GM18909 (cell line): ENCODE results near the gene GASK1B.

Source experiments
- ATAC-seq: cut with Tn5 transposase; IDR thresholded peaks from one replicate; pipeline ENCODE4 v1.9.1; 2021; ENCODE audit warnings: mild to moderate bottlenecking; ENCODE audit not compliant: unreplicated experiment, poor library complexity

GASK1B gene

DNA sequence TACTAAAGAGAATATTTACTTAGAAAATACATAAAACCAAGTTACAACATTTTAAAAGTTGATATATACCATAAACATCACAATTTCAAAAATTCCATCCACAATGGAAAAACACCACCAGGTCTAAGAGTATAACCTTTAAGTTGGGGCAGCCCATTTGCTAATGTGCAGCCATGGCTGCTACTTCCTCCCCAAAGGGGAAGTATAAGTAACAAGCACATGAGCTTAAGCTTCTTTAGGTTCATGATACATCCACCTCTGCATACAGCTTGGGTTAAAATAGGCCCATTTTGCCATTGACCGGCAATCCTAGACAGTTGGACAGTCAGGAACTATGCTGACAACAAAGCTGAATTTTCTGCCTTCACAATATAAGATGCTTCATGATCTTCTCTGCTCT, 16.6 kb upstream of the GASK1B start:
- no peak for ATAC-seq

DNA sequence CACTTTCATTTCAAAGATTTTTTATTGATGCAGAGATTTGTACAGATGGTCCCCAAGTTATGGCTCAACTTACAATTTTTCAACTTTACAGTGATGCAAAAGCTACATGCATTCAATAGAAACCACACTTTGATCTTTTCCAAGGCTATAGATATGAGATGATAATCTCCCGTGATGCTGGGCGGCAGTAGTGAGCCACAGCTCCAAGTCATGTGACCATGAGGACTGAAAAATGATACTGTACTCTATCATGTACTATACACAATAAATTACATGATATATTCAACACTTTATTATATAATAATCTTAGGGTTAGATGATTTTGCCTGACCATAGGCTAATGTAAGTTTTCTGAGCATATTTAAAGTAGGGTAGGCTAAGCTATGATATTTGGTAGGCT, 14.0 kb upstream of the GASK1B start:
- no peak for ATAC-seq

DNA sequence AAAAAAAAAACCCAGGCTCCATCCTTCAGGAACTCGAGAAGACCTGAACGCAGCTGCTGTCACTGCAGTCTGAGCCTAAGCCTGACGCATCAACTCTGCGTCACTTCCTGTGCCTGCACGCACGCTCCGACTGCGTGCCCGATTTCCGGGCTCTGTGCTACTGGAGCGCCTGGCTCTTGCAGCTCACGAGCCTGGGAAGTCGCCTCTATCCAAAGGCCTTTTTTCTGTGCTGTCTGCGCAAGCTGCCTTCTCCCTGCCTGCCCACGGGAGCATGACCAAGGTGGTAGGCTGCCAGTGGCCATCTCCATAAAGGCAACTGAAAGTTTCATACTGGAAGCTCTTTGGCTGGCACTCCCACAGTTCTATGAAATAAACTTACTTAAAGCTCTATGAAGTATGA, 9.9 kb upstream of the GASK1B start:
- ATAC-seq = no peak

DNA sequence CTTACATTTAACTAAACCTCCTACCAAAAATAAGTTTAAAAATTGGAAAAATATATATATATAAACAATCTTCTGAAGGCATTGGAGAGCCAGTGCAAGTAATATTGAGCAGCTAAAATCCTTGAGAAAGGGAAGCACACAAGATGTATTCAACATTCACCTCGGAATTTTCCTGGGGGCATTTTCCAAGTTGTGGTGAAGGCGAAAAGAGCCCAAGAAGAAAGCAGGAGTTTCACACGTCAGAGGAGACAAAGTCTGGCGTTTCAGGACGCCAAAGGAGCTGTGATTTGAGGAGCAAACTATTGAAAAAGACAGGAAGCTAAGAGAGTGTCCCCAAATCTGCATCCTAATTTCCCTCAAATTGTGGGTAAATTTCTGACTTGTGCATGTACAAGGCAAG, 9.1 kb upstream of the GASK1B start:
- ATAC-seq = no peak

DNA sequence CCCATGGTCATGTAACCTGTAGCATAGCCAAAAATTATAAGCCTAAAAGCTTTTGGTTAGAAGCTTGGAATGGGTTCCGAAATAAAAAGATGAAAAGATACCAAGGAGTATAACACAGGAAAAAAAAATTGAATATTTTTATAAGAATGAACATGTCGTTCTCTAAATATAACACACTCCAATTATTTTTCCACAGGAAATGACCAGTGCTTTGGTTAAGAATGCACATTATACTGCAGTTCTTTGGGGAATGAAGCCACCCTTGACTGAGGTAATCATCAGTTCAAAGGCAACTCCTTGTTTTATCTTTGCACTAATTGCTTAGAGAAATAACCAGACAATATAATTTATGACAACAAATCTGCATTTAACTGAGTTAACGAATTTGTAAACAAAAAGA, 6.6 kb upstream of the GASK1B start:
- no peak for ATAC-seq

DNA sequence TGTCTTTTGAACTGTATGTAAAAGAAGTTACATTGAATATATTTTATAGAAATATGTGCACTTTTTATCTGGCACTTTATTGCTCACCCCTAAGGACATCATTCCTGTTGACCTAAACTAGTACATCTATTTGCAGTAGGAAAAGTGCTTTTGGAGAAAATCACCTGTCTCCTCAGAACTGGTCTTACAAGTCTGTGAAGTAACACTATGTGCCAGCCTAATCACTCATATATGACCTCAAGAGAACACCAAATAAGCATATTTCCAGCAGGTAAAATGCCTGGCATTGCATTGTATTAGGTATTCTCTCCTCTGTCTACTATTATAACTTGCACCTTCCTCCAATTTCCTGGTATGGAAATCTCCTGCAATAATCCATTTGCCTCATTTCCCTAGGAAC, 4.0 kb upstream of the GASK1B start:
- no peak for ATAC-seq

DNA sequence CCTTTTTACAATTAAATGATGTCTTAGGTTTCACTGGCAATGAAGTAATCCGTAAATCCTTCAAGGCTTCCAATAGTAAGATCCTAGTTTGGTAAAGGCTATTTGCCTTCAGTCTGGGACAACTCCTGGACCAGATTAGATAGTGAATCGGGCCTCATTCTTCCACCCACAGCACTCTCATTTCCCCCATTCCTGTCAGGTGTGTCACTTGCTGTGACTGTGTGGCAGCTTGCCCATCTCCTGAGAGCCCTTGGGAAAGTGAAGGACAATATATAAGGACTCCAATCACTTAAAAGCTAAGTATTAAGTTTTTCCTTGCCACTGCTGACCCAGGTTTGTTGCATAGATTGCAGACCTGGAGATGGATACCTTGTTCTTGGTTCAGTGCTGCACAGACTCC, 3.3 kb upstream of the GASK1B start:
- no peak for ATAC-seq

DNA sequence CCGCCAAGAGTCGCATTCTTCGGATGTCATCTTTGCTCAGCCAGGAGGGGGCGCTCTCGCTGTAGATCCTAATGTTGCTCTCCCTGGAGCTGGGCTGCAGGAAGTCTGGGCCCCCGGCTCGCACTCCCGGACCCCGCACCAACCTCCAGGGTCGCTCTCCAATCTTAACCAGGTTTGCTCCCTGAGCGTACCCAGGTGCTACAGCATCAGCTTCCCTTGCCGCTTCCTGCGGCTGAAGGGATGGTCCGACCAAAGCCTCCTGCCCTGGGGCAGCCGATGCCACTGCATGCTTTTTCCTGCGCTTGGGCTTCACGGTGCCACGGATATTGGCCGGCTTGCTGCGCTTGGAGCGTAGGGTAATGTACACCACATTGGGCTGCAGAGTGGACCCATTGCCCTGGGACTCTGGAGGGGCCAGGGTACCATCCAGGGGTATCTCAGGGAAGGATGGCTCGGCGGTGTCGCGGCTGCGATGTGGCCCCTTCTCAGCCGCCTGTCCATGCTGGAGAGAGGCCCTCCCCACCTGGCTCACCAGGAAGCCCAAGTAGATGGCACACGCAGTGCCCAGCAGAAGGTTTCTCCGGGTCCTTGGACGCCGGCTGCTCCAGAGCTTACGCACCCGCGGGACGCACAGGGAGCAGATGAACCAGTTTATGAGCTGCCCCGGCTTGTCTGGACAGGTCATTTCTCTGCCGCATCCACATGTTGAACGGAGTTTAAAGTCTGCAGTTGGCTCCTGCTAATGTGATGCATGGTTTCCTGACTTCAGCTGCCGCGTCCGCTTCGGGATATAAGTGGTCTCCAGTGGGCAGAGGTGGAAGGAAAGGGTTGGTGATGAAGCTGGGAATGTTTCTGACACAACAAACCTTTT, 1.9 kb downstream of the GASK1B start:
- peak; percentile 57 for ATAC-seq

DNA sequence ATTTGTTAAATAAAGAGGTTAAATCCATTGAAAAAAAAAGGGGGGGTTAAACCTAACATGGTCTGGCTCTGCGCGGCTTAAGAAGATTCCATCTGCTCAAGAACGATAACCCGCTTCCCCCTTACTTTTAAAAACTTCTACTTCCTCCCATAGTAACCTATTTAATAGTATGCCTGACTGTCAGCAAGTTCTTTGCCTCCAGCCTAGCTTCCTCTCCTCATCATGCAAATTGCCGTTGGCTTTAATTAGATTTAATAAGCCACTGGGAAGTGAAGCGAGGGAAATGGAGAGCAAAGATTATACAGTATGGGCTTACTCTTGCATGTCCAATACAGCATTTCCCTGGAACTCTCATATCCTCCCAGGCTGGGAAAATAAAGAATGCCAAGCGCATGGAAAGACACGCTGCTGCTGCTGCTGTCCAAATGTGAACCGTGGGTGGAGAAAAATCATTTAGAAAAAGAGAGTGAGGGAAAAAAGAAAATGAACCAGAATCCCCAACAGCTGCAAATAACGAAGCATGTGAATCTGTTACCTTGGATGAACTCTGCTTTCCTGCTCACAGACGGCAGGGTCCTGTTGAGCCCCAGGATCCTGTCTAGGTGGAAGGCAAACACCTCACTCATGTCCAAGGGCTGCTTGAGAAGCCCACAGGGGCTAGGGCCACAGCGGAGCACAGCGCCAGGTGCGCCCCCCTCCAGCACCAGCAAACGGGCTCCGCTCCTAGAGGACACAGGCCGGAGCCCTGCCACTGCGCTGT, 2.7 kb downstream of the GASK1B start:
- no peak for ATAC-seq

DNA sequence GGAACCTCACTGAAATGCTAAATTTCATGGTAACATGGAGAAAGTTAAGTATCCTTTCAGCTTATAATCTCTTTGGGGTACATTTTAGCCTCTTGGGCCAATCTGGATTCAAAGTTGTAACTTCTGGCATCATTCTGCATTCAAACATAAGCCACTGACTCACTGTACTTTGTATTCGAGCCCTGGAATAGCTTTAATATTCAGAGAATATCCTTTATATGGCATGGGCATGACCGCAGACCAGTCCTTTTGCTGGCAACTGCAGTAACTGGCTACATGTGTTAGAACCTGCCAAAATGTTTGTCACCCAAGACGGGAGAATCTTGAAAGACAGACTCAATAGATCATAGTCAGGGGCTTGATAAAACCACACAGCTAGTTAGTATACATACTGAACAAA, 3.3 kb downstream of the GASK1B start:
- ATAC-seq = no peak

DNA sequence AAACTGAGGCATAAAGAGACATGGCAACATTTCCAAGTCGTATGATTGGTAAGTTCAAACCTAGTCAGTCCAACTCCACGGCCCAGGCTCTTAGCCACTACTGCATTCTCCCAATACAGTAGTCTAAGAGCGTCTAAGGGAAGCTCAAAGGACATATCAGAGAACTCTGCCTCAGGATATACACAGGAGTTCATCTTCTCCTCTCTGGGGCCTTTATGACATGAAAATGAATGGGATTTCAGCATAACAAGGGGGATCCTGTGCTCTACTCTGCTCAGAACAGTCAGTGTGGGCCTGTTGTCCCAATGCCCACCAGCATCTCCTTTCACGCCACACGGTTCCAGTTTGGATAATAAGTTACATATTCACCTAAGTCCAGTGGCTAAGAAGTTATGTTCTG, 4.2 kb downstream of the GASK1B start:
- no peak for ATAC-seq

DNA sequence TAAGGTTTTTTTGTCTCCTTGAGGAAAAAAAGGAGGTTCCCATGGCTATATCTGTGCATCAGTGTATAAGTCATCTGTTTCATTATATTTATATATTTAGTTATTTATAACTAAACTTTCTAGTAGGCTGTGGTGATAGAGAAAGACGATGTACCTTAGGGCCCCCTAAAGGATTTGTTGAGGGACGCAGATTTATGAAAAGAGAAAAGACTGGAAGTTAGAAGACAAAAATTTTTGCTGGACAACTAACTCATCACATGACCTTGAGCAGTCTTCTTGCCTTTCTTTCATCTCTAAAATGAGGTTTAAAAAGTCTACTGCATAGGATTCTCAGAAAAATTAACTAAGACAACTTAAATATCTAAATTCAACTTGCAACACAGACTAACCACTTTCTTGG, 6.1 kb downstream of the GASK1B start:
- no peak for ATAC-seq

DNA sequence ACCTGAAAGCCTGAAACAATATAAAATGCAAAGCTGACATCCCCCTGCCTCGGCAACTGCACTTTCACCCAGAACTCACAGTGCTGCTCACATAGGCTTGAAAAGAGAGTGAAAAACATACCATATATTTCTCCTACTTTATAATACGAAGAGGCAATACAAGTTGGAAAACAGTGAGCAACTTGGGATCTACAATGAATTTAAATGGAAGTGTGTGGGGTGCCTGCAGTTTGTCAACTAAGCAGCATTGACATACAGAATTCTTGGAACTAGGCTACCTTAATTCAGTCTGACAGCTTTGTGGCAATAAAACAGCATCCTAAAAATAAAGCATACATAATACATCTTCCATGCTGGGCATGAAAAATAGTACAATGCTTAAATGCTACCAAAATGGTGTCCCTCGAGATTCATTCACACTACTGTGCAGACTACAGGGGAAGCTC, 8.0 kb downstream of the GASK1B start:
- no peak for ATAC-seq

DNA sequence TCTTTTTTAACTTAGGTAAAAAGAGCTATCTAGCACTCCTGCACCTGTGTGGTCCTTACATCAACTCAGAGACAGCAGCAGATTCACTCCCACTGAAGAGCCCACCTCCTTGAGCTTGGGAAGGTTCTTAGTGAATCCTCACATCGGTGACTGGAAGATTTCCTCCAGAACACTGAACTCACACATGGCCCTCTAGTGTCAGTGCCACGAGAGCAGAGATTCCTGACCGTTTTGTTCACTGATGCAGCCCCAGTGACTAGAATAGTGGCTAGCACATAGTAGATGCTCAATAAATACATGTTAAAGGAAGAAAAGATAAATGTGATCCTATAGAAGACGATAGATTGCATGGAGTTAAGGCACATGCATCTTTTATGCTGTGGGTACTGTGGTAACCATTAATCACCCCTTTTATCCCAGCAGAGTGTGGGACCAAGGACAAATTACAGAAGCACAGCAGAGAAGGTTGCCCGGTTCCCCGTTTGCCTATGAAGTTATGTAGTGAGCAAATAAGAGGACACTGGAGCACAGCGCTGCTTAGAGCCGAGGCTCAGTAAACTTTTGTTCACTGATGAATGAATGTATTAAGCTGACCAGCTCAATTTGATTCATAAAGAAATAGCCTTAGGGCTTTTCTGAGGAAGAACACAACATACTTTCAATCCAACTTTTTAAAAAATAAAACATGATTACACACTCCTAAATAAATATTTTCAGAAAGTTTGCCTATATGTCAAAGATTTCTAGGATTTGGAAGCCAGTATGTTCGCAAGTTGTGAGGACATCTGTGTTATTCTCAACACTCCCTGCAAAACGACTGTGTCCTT, 8.7 kb downstream of the GASK1B start:
- no peak for ATAC-seq

DNA sequence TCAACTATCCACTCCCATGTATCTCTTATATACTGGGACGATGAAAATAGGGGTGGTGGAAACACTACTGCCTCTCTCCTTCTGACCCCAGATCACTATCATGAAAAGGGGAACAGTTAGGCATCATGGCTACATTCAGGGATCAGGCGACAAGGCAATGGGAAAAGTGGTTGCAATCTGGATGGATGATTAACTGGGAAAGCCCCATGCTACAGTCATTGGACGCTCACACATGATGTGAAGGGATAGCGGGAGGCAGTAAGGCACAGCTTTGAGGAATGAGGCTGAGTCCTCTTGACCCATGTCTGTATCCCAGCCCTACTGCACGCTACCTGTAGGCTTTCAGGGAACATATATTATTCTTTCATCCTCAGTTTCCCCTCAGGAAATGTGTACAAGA, 10.2 kb downstream of the GASK1B start:
- no peak for ATAC-seq

DNA sequence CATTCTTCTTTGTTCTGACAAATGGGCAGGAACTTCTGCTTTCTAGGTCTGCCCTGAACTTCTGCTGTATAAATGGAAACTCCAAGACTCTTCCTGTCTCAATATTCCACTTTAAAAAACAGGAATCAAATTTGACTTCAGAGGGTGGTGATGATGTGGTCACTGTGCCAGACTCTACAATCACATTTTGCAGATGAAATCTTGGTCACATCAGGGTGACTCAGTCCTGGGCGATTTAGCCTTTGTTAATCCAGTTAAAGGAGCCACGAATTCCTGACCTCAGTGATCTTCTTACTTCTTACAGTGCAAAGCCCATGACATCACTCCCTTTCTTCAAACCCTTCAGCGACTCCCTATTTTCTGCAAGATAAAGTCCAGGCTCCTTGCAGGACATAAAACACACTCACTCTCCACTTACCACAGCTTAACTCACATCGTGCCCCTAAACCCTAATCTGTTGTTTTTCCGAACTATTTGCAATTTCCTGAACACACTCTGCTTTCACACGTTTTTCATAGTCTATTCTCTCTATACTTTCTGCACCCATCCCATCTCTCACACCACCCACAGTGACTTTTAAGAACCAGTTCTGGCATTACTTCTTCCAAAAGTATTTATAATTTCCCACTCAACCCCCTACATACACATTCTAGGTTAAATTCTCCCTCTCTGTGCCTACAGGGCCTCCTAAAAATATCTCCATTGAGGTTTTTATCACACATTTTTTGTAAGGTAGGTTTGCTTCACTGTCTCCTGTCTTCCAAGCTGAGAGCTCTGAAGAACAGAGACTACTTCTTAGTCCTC, 11.1 kb downstream of the GASK1B start:
- no peak for ATAC-seq

DNA sequence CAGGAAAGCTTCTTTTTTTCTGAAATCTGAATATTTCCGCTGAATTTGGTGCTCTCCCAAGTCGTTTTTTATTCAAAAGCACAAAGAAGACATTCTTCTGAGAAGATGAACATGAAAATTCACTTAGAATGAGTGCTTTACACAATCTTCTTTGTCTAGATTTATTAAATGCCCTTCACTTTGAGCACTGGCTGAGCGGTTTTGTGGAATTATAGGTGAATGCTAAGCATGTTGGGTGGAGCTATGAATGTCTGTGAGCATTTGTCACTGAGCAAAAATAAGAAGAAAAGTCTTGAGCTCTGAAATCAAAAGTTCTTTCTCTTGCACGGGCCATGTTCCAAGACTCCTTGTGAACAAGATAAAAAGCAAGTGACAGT, 13.1 kb downstream of the GASK1B start:
- no peak for ATAC-seq

DNA sequence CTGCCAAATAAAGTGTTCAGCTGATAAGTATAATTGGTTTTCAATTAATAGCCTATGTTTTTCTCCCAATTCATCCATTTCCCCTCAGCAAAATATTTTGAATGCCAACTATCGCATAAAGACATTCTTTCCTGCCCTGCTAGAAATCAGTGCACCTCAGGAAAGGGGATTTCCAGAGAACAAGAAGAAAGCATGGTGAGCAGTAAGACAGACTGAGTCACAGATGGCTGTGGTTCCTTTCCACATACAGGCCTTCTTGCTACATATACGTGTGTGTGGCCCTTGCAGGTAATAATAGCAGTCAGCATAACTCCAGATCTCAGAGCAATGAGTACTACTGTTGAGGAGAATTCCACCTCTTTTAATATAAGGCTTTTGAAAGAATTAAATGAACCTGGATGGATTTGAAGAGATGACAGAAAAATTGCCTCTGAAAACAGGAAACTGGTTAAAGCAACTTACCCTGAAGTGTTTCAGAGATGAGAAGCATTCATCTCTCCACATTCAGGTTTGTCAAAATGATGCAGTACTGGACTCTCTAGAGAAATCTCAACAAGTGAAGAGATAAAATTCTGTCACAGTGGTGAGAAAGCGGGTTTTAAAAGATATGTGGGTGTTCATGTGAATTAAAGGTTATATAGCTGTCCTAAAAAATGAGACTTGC, 13.6 kb downstream of the GASK1B start:
- no peak for ATAC-seq

DNA sequence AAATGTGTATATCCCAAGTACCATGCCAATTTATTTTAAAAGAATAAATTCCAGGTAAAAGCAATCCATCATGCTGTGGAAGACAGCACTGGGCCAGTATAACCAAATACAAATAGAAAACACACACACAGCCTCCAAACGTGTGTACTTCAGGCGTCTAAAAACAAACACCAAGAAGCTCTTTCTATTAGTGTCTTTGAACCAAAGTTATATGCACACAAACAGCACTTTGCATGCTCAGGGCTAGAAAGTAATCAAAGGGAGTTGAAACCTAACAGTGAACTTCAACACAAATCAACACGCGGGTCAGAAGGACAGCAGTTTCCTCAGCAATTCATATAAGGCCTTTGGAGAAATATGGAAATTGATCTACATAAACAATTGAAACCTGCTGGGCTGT, 15.4 kb downstream of the GASK1B start:
- ATAC-seq = no peak
